Transverse colon (tissue), 3 donors: ENCODE results near the gene SPEN.

Experiments
- POLR2A ChIP-seq: fragments of 450-650 bp; IDR thresholded peaks from one replicate; pipeline ENCODE4 v1.6.1; 2016; ENCODE audit warnings: antibody characterized with exemption, mild to moderate bottlenecking, moderate library complexity
- TF ChIP-seq, protein P1 (sequence below), 5 experiments: fragments of 200-600 bp in 3 of 5; fragments of 450-650 bp in 2 of 5; sonication (generic) in 3 of 5; IDR thresholded peaks; 1 replicate in 2 of 5; 2 replicates in 3 of 5; pipeline ENCODE4 v1.5.1; 2016 to 2017; ENCODE audit warnings: antibody characterized with exemption in 5 of 5, inconsistent platforms in 3 of 5, mild to moderate bottlenecking in 2 of 5, moderate library complexity in 1 of 5

DNA sequence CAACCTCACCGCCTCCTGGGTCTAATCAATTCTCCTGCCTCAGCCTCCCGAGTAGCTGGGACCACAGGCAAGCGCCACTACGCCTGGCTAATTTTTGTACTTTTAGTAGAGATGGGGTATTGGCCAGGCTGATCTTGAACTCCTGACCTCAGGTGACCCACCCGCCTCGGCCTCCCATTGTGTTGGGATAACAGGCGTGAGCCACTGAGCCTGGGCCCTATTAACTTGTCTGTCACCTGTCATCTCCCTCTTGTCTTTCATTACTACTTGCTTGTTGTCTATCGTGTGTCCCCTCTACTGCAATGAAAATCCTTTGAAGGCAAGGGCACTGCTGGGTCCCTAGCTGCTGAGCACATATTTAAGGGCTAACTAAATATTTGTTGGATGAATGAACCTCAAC, 43.4 kb upstream of the SPEN start:
- TF ChIP-seq, protein P1, sequence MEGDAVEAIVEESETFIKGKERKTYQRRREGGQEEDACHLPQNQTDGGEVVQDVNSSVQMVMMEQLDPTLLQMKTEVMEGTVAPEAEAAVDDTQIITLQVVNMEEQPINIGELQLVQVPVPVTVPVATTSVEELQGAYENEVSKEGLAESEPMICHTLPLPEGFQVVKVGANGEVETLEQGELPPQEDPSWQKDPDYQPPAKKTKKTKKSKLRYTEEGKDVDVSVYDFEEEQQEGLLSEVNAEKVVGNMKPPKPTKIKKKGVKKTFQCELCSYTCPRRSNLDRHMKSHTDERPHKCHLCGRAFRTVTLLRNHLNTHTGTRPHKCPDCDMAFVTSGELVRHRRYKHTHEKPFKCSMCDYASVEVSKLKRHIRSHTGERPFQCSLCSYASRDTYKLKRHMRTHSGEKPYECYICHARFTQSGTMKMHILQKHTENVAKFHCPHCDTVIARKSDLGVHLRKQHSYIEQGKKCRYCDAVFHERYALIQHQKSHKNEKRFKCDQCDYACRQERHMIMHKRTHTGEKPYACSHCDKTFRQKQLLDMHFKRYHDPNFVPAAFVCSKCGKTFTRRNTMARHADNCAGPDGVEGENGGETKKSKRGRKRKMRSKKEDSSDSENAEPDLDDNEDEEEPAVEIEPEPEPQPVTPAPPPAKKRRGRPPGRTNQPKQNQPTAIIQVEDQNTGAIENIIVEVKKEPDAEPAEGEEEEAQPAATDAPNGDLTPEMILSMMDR (IDR thresholded peaks at IDR 0.05) = no peak
- no peak for TF ChIP-seq POLR2A
